GM18858 (cell line): ENCODE results near the gene F2.
"Not testable (repeated sequence)": the region's sequence is repeated elsewhere in the genome, so short reads cannot be mapped to it uniquely, and the experiment has no call there.

Experiments
- ATAC-seq: cut with Tn5 transposase; IDR thresholded peaks from one replicate; pipeline ENCODE4 v1.9.1; 2021; ENCODE audit not compliant: unreplicated experiment

Gene F2

GRCh38 chr11:46719048-46719542 lies at the start of gene F2:
F2 (plus strand) TSS chr11:46719213; CDS start chr11:46719236, 23 bp downstream.
- no peak for ATAC-seq

- no peak for ATAC-seq
Measured at GRCh38 chr11:46669711-46670139, 49.3 kb upstream of the F2 start.

GRCh38 chr11:46670521-46670920 lies 48.5 kb upstream of the F2 start:
- ATAC-seq: not testable (repeated sequence)

- no peak for ATAC-seq
Measured at GRCh38 chr11:46671958-46672315, 47.1 kb upstream of the F2 start.

GRCh38 chr11:46672381-46672839 lies 46.6 kb upstream of the F2 start:
- ATAC-seq: no peak

GRCh38 chr11:46673713-46674462 lies 45.1 kb upstream of the F2 start:
- no peak for ATAC-seq

GRCh38 chr11:46674463-46675287 lies 44.3 kb upstream of the F2 start:
- ATAC-seq: no peak

- ATAC-seq: no peak
Measured at GRCh38 chr11:46675288-46675851, 43.6 kb upstream of the F2 start.

- ATAC-seq: no peak
Measured at GRCh38 chr11:46675949-46676348, 43.1 kb upstream of the F2 start.

GRCh38 chr11:46676436-46677158 lies 42.4 kb upstream of the F2 start:
- ATAC-seq: no peak

GRCh38 chr11:46677169-46677568 lies 41.8 kb upstream of the F2 start:
- no peak for ATAC-seq

GRCh38 chr11:46677991-46678740 lies 40.8 kb upstream of the F2 start:
- no peak for ATAC-seq

- no peak for ATAC-seq
Measured at GRCh38 chr11:46678741-46679130, 40.3 kb upstream of the F2 start.

GRCh38 chr11:46679241-46680163 lies 39.5 kb upstream of the F2 start:
- no peak for ATAC-seq

- ATAC-seq: no peak
Measured at GRCh38 chr11:46680164-46680760, 38.8 kb upstream of the F2 start.

GRCh38 chr11:46680815-46681214 lies 38.2 kb upstream of the F2 start:
- ATAC-seq: no peak

GRCh38 chr11:46681814-46682213 lies 37.2 kb upstream of the F2 start:
- no peak for ATAC-seq

- no peak for ATAC-seq
Measured at GRCh38 chr11:46682773-46683752, 36.0 kb upstream of the F2 start.
